ENCODE results near the gene LRRTM4.
"Not testable (repeated sequence)": the region's sequence is repeated elsewhere in the genome, so short reads cannot be mapped to it uniquely, and the experiment has no call there.

LRRTM4 gene

DNA sequence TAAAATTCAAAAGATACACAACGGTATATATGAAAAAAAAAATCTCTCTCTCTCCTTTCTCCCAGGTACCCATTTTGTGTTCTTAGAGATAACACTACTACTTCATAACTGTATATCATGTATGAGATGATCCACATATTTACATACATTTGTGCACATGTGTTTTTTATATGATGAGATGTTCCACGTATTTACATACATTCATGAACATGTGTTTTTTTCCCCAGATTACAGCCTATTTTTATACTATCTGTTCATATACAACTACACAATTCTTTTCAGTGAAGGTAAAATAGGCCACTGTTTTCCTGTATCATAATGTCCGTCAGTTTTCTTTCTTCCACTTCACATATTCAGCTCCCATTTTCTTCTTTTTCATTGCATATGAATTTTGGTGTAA lies 808.9 kb downstream of the LRRTM4 start:
- no peak for DNase-seq

DNA sequence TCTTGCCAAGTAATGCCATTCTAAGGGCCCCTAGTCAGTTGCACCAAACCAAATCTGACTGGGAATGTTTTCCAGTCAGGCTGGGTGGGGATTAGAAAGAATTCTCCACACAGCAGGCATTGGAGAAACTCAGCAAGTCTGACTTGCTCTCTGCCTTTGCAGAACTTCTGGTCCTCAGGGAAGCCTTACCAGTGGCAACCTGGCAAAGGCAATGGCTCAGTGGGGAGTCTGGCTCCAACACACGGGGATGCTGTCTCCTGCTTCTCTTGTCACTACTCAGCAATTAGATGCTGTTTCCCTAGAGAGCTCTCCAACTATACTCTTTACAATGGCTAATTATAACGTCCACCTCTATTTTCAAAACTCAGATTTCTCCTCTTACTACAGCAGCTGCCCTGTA lies 810.7 kb downstream of the LRRTM4 start:
- DNase-seq = no peak

GRCh38 chr2:76700894-76701293 lies 821.3 kb downstream of the LRRTM4 start:
- no peak for DNase-seq

DNA sequence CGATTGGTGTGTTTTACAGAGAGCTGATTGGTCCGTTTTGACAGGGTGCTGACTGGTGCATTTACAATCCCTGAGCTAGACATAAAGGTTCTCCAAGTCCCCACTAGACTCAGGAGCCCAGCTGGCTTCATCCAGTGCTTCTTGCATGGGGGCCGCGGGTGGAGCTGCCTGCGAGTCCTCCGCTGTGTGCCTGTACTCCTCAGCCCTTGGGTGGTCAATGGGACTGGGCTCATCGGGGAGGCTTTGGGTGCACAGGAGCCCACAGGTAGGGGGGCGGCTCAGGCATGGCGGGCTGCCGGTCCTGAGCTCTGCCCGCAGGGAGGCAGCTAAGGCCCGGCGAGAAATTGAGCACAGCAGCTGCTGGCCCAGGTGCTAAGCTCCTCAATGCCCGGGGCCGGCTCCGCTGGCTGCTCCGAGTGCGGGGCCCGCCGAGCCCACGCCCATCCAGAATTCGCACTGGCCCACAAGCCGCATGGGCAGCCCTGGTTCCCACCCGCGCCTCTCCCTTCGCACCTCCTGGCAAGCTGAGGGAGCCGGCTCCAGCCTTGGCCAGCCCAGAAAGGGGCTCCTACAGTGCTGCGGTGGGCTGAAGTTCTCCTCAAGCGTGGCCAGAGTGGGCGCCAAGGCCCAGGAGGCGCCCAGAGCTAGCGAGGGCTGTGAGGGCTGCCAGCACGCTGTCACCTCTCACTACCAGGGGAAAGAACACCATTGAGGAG lies 824.0 kb downstream of the LRRTM4 start:
- not testable (repeated sequence) for DNase-seq
